SK-N-MC (cell line): ENCODE measurements around the gene GRAMD2B.

Source experiments
- DNase-seq: peaks from one replicate; pipeline ENCODE4 v3.0.0-alpha.2; 2011; ENCODE audit warnings: low read depth, low spot score
- H3K27ac ChIP-seq: fragments of 200-600 bp; sonication (generic); 2 replicates; pipeline ENCODE4 v1.5.1; 2016; ENCODE audit warnings: mixed run types
- H3K36me3 ChIP-seq: fragments of 200-600 bp; sonication (generic); 2 replicates; pipeline ENCODE4 v1.6.1; 2017; ENCODE audit warnings: antibody characterized with exemption, low read length, mixed read lengths; ENCODE audit not compliant: insufficient read depth
- H3K4me3 ChIP-seq: fragments of 200-600 bp; sonication (generic); 2 replicates; pipeline ENCODE4 v1.5.1; 2016
- H3K9ac ChIP-seq: fragments of 200-600 bp; sonication (generic); 2 replicates; pipeline ENCODE4 v1.8.0; 2017; ENCODE audit warnings: mixed run types, mixed read lengths; ENCODE audit not compliant: insufficient read length
- H3K9me3 ChIP-seq: fragments of 200-600 bp; sonication (generic); 2 replicates; pipeline ENCODE4 v1.6.1; 2017; ENCODE audit warnings: low read depth, mild to moderate bottlenecking, antibody characterized with exemption, low read length, moderate library complexity, mixed read lengths
- EZH2 ChIP-seq: fragments of 200-600 bp; sonication (generic); IDR thresholded peaks from one replicate; pipeline ENCODE4 v1.6.1; 2017; ENCODE audit warnings: antibody characterized with exemption
- FOXP2 ChIP-seq: optimal IDR thresholded peaks from 2 replicates; pipeline ENCODE3; 2011; ENCODE audit warnings: mild to moderate bottlenecking, moderate library complexity; ENCODE audit not compliant: insufficient read depth; ENCODE audit errors: extremely low read length, control extremely low read depth
- POLR2AphosphoS5 ChIP-seq: IDR thresholded peaks from 2 replicates; pipeline ENCODE4 v1.6.1; 2012; ENCODE audit warnings: mild to moderate bottlenecking, low read depth, low read length, borderline replicate concordance

GRAMD2B gene

GRCh38 chr5:126484253-126484652 lies 61.0 kb downstream of the GRAMD2B start:
- no peak for TF ChIP-seq EZH2
- TF ChIP-seq FOXP2: no peak
- no peak for TF ChIP-seq POLR2AphosphoS5
- H3K36me3 ChIP-seq: peaks cover 14% of the 10 kb centered on the region

GRCh38 chr5:126486332-126486731 lies 63.1 kb downstream of the GRAMD2B start:
- DNase-seq: no peak
- Histone ChIP-seq H3K27ac (no peak overlapping the region), H3K4me3 (no peak overlapping the region), H3K9me3 (no peaks in the 10 kb centered on the region), H3K9ac (no peak overlapping the region), H3K36me3 (peaks cover 11% of the 10 kb centered on the region)
- no peak for TF ChIP-seq POLR2AphosphoS5
- no peak for TF ChIP-seq FOXP2
- no peak for TF ChIP-seq EZH2

More at GRCh38 chr5:126484253-126484652, 61.0 kb downstream of the GRAMD2B start:
- H3K9ac ChIP-seq: no peak overlapping the region
- no peak overlapping the region for H3K27ac ChIP-seq
- no peaks in the 10 kb centered on the region for H3K9me3 ChIP-seq
- H3K4me3 ChIP-seq: no peak overlapping the region
- no peak for DNase-seq

DNA sequence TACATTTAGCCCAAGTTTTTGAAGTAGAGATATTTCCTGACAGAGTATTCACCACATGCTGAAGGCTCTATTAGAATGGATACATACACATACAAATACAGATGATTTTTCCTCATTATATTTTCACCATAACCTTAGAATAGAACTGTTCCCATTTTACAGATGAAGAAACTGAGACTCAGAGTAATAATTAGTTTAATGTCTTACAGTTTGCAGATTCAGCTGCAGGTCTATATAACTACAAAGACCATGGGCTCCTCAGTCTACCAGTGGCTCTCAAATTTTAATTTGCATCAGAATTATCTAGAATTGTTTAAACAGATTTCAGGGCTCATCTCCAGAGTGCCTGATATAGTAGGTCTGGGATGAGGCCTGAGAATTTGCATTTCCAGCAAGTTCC lies 64.4 kb downstream of the GRAMD2B start:
- H3K27ac ChIP-seq: no peak overlapping the region
- H3K9me3 ChIP-seq: no peaks in the 10 kb centered on the region
- TF ChIP-seq EZH2 (no peak), POLR2AphosphoS5 (no peak), FOXP2 (no peak)
- DNase-seq: no peak
- peaks cover 11% of the 10 kb centered on the region for H3K36me3 ChIP-seq
- no peak overlapping the region; the same call in 1 of the 2 replicates for H3K4me3 ChIP-seq
- H3K9ac ChIP-seq: no peak overlapping the region

DNA sequence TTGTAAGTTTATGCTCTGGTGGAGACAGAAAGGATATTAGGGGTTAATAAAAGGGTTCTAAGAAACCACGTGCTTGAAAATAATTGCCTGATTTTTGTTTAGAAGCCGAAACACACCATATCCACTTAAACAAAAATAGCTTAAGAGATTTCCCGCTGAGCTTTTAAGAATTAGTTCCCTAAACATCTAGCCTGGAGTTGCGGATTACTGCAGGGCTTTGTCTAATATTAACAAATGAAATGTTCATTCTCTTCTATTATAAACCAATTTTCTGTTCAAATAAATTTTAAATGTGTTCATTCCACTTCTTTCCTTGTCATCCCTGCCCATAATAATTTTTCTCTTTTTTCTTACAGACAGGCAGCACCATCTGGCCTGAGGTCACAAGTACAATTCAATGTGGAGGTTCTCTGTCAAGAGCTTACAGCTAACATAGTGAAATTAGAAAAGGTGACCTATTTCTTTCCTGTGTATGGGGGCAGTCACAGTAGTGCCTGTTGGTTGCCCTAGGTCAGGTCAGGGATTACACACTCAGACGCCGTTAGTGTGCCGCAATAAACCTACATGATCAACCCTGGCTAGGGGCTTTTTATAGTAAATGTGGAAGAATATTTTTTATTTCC lies 65.3 kb downstream of the GRAMD2B start:
- DNase-seq: peak; percentile 89
- Histone ChIP-seq H3K4me3 (peak overlapping the region; percentile 44; the same call in 1 of the 2 replicates), H3K36me3 (peaks cover 11% of the 10 kb centered on the region), H3K9ac (peak overlapping the region; percentile 9), H3K9me3 (no peaks in the 10 kb centered on the region), H3K27ac (no peak overlapping the region)
- peak; percentile 73; the same call in 1 of the 2 replicates for TF ChIP-seq POLR2AphosphoS5
- TF ChIP-seq EZH2: no peak

DNA sequence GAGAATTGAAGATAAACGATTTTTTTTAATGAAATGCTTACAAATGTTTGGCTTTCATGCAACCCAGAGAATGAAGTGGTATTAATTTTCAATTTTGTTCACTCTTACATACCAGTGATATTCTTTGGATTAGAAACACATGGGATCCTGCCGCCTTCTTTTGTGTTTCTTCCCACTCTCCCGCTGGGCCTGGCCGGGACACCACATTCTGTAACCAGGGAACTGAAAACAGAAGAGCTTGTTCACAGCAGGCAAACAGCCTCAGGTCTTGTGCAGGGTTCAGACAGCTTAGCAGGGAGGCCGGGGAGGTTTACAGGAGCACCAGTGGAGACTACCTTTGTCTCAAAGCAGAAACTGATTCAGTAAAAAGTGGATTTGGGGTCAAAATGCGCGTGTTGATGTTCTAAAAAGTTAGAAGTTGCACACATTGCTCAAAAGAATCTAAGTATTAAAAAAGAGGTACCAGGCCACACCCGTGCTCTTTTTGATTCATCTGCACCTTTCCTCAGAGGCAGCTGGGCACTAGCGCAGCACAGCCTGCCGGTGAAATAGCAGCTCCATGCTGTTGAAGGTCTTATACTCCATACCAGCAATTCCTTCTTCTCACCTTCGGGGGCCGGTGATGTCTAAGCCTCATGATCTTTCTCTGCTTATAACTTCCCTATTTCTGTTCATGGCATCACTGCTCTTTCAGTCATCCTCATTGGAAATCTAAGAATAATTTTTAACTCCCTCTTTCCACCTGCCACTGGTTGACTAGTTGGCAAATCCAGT lies 67.1 kb downstream of the GRAMD2B start:
- Histone ChIP-seq H3K4me3 (peak overlapping the region; percentile 50), H3K27ac (peak overlapping the region; percentile 55; the same call in 1 of the 2 replicates), H3K36me3 (peaks cover 11% of the 10 kb centered on the region), H3K9me3 (no peaks in the 10 kb centered on the region), H3K9ac (no peak overlapping the region)
- DNase-seq: peak; percentile 85
- TF ChIP-seq FOXP2 (no peak), POLR2AphosphoS5 (peak; percentile 65; the same call in 1 of the 2 replicates)

- TF ChIP-seq POLR2AphosphoS5 (no peak), FOXP2 (no peak)
- H3K9me3 ChIP-seq: no peaks in the 10 kb centered on the region
- H3K4me3 ChIP-seq: no peak overlapping the region
- no peak overlapping the region for H3K27ac ChIP-seq
- H3K36me3 ChIP-seq: no peaks in the 10 kb centered on the region
- no peak overlapping the region for H3K9ac ChIP-seq
- DNase-seq: no peak
Observed at GRCh38 chr5:126492939-126493338, 69.7 kb downstream of the GRAMD2B start.

DNA sequence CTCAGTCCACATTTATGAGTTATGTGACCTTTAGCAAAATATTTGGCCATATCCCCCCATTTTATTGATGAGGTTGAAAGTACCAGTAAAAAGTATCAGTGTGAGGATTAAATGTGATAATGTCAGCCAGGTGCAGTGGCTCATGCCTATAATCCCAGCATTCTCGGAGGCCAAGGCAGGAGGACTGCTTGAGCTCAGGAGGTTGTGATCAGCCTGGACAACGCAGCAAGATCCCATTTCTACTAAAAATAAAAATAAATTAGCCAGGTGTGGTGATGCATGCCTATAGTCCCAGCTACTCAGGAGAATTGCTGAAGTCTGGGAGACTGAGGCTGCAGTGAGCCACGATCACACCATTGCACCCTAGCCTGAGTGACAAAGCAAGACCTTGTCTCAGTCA lies 71.2 kb downstream of the GRAMD2B start:
- Histone ChIP-seq H3K36me3 (no peaks in the 10 kb centered on the region), H3K4me3 (no peak overlapping the region), H3K9ac (no peak overlapping the region), H3K9me3 (no peaks in the 10 kb centered on the region), H3K27ac (no peak overlapping the region)
- DNase-seq: no peak
- TF ChIP-seq FOXP2: no peak
- TF ChIP-seq POLR2AphosphoS5: no peak
- TF ChIP-seq EZH2: no peak

DNA sequence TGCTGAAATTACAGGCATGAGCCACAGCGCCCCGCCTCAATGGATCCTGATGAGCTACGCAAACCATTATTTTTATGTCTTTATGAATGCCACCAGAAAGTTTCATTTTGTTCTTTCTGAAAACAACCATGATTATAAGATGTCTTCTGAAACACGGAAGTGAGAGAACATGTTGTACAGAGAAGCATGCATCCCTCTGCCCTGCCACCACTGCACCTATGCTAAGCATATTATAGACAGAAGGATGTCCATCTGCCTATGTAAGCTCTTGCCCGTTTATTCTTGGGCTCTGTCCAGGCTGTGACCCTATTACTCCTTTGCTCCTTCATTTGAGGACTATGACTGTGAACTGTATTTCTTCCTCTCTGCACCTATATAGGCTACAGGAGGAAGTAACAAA lies 74.3 kb downstream of the GRAMD2B start:
- Histone ChIP-seq H3K9me3 (no peaks in the 10 kb centered on the region), H3K9ac (no peak overlapping the region)
- DNase-seq: no peak

More for the DNA sequence above, 74.3 kb downstream of the GRAMD2B start:
- Histone ChIP-seq H3K4me3 (no peak overlapping the region), H3K27ac (no peak overlapping the region), H3K36me3 (no peaks in the 10 kb centered on the region)
- no peak for TF ChIP-seq POLR2AphosphoS5
- no peak for TF ChIP-seq EZH2
- TF ChIP-seq FOXP2: no peak
